GM23338 (cell line): Measurements from ENCODE around the gene CNTN5. TPM values are rescaled to one million over a fixed set of nuclear protein-coding genes. Genes with fewer than 3 reads are reported as not detected.

ENCODE experiments used
- ATAC-seq: fragments of 200-7000 bp; cut with Tn5 transposase; 3 replicates; pipeline ENCODE4 v1.9.1; 2020
- DNase-seq: peaks from one replicate; pipeline ENCODE4 v3.0.0-alpha.2; 2015; ENCODE audit warnings: low spot score
- H2AFZ ChIP-seq: fragments of 200-600 bp; sonication (generic); 2 replicates; pipeline ENCODE4 v1.8.0; 2016; ENCODE audit warnings: antibody characterized with exemption, mild to moderate bottlenecking, moderate library complexity
- H3F3A ChIP-seq: fragments of 200-600 bp; sonication (generic); replicated peaks from 2 replicates; pipeline ENCODE4 v1.8.0; 2017; ENCODE audit warnings: antibody characterized with exemption, mixed run types, low read depth
- H3K27ac ChIP-seq: fragments of 200-600 bp; sonication (generic); 2 replicates; pipeline ENCODE4 v1.6.1; 2016; ENCODE audit warnings: low read depth
- H3K27me3 ChIP-seq: fragments of 200-600 bp; sonication (generic); 2 replicates; pipeline ENCODE4 v1.8.0; 2016; ENCODE audit warnings: mild to moderate bottlenecking, mixed run types, moderate library complexity; ENCODE audit not compliant: insufficient read depth
- H3K36me3 ChIP-seq: fragments of 200-600 bp; sonication (generic); 2 replicates; pipeline ENCODE4 v1.8.0; 2016; ENCODE audit warnings: mild to moderate bottlenecking; ENCODE audit not compliant: insufficient read depth
- H3K4me1 ChIP-seq: fragments of 200-600 bp; sonication (generic); 2 replicates; pipeline ENCODE4 v1.8.0; 2016; ENCODE audit warnings: mild to moderate bottlenecking, moderate library complexity; ENCODE audit not compliant: insufficient read depth
- H3K4me2 ChIP-seq: fragments of 200-600 bp; sonication (generic); 2 replicates; pipeline ENCODE4 v1.7.1; 2017; ENCODE audit warnings: mixed run types
- H3K4me3 ChIP-seq: fragments of 200-600 bp; sonication (generic); 2 replicates; pipeline ENCODE4 v1.6.1; 2016; ENCODE audit warnings: mixed run types
- H3K79me2 ChIP-seq: fragments of 200-600 bp; sonication (generic); replicated peaks from 2 replicates; pipeline ENCODE4 v1.8.0; 2017; ENCODE audit warnings: mild to moderate bottlenecking; ENCODE audit not compliant: insufficient read depth
- H3K9me2 ChIP-seq: fragments of 200-600 bp; sonication (generic); 2 replicates; pipeline ENCODE4 v1.8.0; 2017; ENCODE audit not compliant: insufficient read depth
- H4K20me1 ChIP-seq: fragments of 200-600 bp; sonication (generic); replicated peaks from 2 replicates; pipeline ENCODE4 v1.8.0; 2017; ENCODE audit warnings: mild to moderate bottlenecking; ENCODE audit not compliant: insufficient read depth
- H3K27ac Mint-ChIP-seq: 2 replicates; pipeline ENCODE4 v1.8.0; 2020; ENCODE audit warnings: inconsistent platforms, mild to moderate bottlenecking, moderate library complexity, mixed read lengths
- H3K27me3 Mint-ChIP-seq: 3 replicates; pipeline ENCODE4 v1.8.0; 2022; ENCODE audit warnings: low read depth, mild to moderate bottlenecking, moderate library complexity, mixed read lengths, inconsistent platforms; ENCODE audit not compliant: insufficient read depth, poor library complexity
- H3K36me3 Mint-ChIP-seq: 3 replicates; pipeline ENCODE4 v1.8.0; 2021; ENCODE audit warnings: low read depth, mild to moderate bottlenecking, inconsistent platforms, moderate library complexity, mixed read lengths
- H3K4me1 Mint-ChIP-seq: 3 replicates; pipeline ENCODE4 v1.8.0; 2020; ENCODE audit warnings: mild to moderate bottlenecking, inconsistent platforms, mixed read lengths
- H3K4me3 Mint-ChIP-seq: 3 replicates; pipeline ENCODE4 v1.8.0; 2021; ENCODE audit warnings: moderate library complexity, mild to moderate bottlenecking, inconsistent platforms, mixed read lengths
- H3K9me3 Mint-ChIP-seq: 3 replicates; pipeline ENCODE4 v1.8.0; 2020; ENCODE audit warnings: moderate library complexity, mild to moderate bottlenecking, inconsistent platforms, mixed read lengths
- CREB1 ChIP-seq: fragments of 250-450 bp; sonication (Bioruptor Pico); IDR thresholded peaks from 2 replicates; pipeline ENCODE4 v1.5.0; 2020; ENCODE audit warnings: low read depth, mild to moderate bottlenecking, moderate library complexity
- CTCF ChIP-seq, 2 experiments: fragments of 200-600 bp in 1 of 2; sonication (generic) in 1 of 2; conservative IDR thresholded peaks; 2 replicates each; pipeline versions ENCODE4 v1.5.1 to v1.6.1; 2016 to 2017; ENCODE audit warnings: antibody characterized with exemption in 2 of 2, low read depth in 2 of 2, mild to moderate bottlenecking in 2 of 2, moderate library complexity in 1 of 2
- EZH2 ChIP-seq: fragments of 200-600 bp; sonication (generic); IDR thresholded peaks from one replicate; pipeline ENCODE4 v1.8.0; 2017; ENCODE audit warnings: antibody characterized with exemption, mild to moderate bottlenecking, low read depth; ENCODE audit not compliant: unreplicated experiment
- EZH2phosphoT487 ChIP-seq: fragments of 200-600 bp; sonication (generic); IDR thresholded peaks from one replicate; pipeline ENCODE4 v1.8.1; 2018; ENCODE audit warnings: antibody characterized with exemption; ENCODE audit not compliant: unreplicated experiment
- JUNB ChIP-seq: IDR thresholded peaks from one replicate; pipeline ENCODE4 v1.6.1; 2016; ENCODE audit warnings: antibody characterized with exemption; ENCODE audit not compliant: unreplicated experiment
- POLR2AphosphoS5 ChIP-seq: IDR thresholded peaks from 2 replicates; pipeline ENCODE4 v1.6.1; 2016; ENCODE audit warnings: antibody characterized with exemption, low read depth
- REST ChIP-seq: IDR thresholded peaks from one replicate; pipeline ENCODE4 v1.6.1; 2018; ENCODE audit warnings: antibody characterized with exemption; ENCODE audit not compliant: unreplicated experiment
- ZNF114 ChIP-seq: fragments of 250-450 bp; sonication (Bioruptor Pico); IDR thresholded peaks from 2 replicates; pipeline ENCODE4 v1.5.0; 2020; ENCODE audit warnings: mild to moderate bottlenecking, moderate library complexity
- ZNF331 ChIP-seq: fragments of 250-450 bp; sonication (Bioruptor Pico); IDR thresholded peaks from 2 replicates; pipeline ENCODE4 v1.5.0; 2020; ENCODE audit warnings: low read depth, mild to moderate bottlenecking, moderate library complexity
- ZNF462 ChIP-seq: fragments of 250-450 bp; sonication (Bioruptor Pico); IDR thresholded peaks from 2 replicates; pipeline ENCODE4 v1.5.0; 2020; ENCODE audit warnings: mild to moderate bottlenecking, moderate library complexity
- polyA plus RNA-seq: library from polyadenylated mRNA; unstranded; fragments of >200 nt; fragmentation: Nextera tagmentation; extraction: Ambion mirVana; gene quantifications from 2 replicates; pipeline ENCODE4 v1.2.1, GENCODE V29; 2016
- total RNA-seq: library from RNA; depleted of rRNA; stranded (reverse); fragments of >200 nt; shearing (Covaris generic); gene quantifications from 2 replicates; pipeline ENCODE4 v1.2.3, GENCODE V29; 2014

The CNTN5 gene
- total and polyA plus RNA-seq, 2 experiments from 2014 or later, result not detected

GRCh38 chr11:100072131-100072530 is 1051.4 kb downstream of the CNTN5 start:
- ATAC-seq (peak; percentile 93), DNase-seq (peak; percentile 28)
- Histone ChIP-seq H2AFZ (no peak overlapping the region), H3K79me2 (no peaks in the 10 kb centered on the region), H3K27me3 (no peaks in the 10 kb centered on the region), H4K20me1 (no peaks in the 10 kb centered on the region), H3K4me2 (peak overlapping the region; percentile 38; the same call in 1 of the 2 replicates), H3F3A (no peaks in the 10 kb centered on the region), H3K27ac (no peak overlapping the region), H3K4me3 (no peak overlapping the region), H3K36me3 (no peaks in the 10 kb centered on the region), H3K9me2 (no peaks in the 10 kb centered on the region), H3K4me1 (peaks cover 7% of the 10 kb centered on the region)
- no peak overlapping the region for H3K4me3 Mint-ChIP-seq
- peaks cover 21% of the 10 kb centered on the region for H3K4me1 Mint-ChIP-seq
- no peaks in the 10 kb centered on the region for H3K9me3 Mint-ChIP-seq
- TF ChIP-seq EZH2phosphoT487 (no peak), CTCF (conservative IDR thresholded peaks at IDR 0.05; ENCODE audit: low read depth in 2 of 2) (no peak), ZNF114 (no peak), EZH2 (no peak), ZNF331 (no peak), REST (no peak), CREB1 (CRISPR knock-in tag) (no peak), JUNB (no peak), POLR2AphosphoS5 (no peak)
- H3K36me3 Mint-ChIP-seq, result no peaks in the 10 kb centered on the region
- no peaks in the 10 kb centered on the region for H3K27me3 Mint-ChIP-seq
- no peak overlapping the region for H3K27ac Mint-ChIP-seq

- Histone ChIP-seq H4K20me1 (no peaks in the 10 kb centered on the region), H3K79me2 (no peaks in the 10 kb centered on the region), H2AFZ (no peak overlapping the region), H3K4me2 (no peak overlapping the region), H3K9me2 (no peaks in the 10 kb centered on the region), H3K27me3 (no peaks in the 10 kb centered on the region), H3K36me3 (no peaks in the 10 kb centered on the region), H3K4me3 (no peak overlapping the region), H3F3A (no peaks in the 10 kb centered on the region), H3K27ac (no peak overlapping the region), H3K4me1 (peaks cover 9% of the 10 kb centered on the region)
- ATAC-seq (peak; percentile 36; the same call in 2 of the 3 replicates), DNase-seq (peak; percentile 30)
- Mint-ChIP-seq H3K27me3 (peaks cover 2% of the 10 kb centered on the region), H3K27ac (no peak overlapping the region), H3K36me3 (no peaks in the 10 kb centered on the region), H3K4me1 (no peaks in the 10 kb centered on the region; the same call in 2 of the 3 replicates), H3K4me3 (no peak overlapping the region), H3K9me3 (no peaks in the 10 kb centered on the region)
- TF ChIP-seq ZNF462 (CRISPR knock-in tag), result 0 out of 2 replicates have a peak, but pooled peaks have one; percentile 30
Measured at GRCh38 chr11:100080381-100080780, 1059.6 kb downstream of the CNTN5 start.
